ENCODE measurements around the gene BLM. TPM values are rescaled to one million over a fixed set of nuclear protein-coding genes. Genes with fewer than 3 reads are reported as not detected.

The BLM gene
- total and polyA plus RNA-seq, 2 of the 13 experiments (the other 11 are each of a cell fraction or from before 2014, with no cell fraction given): 5.1 to 11.8 TPM

GRCh38 chr15:90716976-90717821, at the start of gene BLM (continued):
- TF ChIP-seq GTF2F1 (IDR thresholded peaks at IDR 0.05; ENCODE audit: low read length) (no peak), ZNF83 (CRISPR knock-in tag; IDR thresholded peaks at IDR 0.05; ENCODE audit: borderline replicate concordance) (no peak), DNMT3B (CRISPR knock-in tag; conservative IDR thresholded peaks at IDR 0.05) (no peak), ZNF138 (CRISPR knock-in tag; IDR thresholded peaks at IDR 0.05; ENCODE audit: low read depth) (no peak), HNRNPK (IDR thresholded peaks at IDR 0.05; ENCODE audit: low read depth, low read length, poor library complexity, severe bottlenecking) (no peak), ATF5 (CRISPR knock-in tag; IDR thresholded peaks at IDR 0.05; ENCODE audit: low read depth) (no peak), EZH2 (conservative IDR thresholded peaks at IDR 0.05; ENCODE audit: low read depth, low read length) (no peak), ZFP37 (CRISPR knock-in tag; IDR thresholded peaks at IDR 0.05; ENCODE audit: borderline replicate concordance) (0 out of 2 replicates have a peak, but pooled peaks have one; percentile 17), SNAPC4 (CRISPR knock-in tag; IDR thresholded peaks at IDR 0.05) (no peak), NKX3-1 (CRISPR knock-in tag; IDR thresholded peaks at IDR 0.05) (no peak), HNF4A (CRISPR knock-in tag; IDR thresholded peaks at IDR 0.05) (peak; percentile 8; the same call in 1 of the 2 replicates), ZNF263 (CRISPR knock-in tag; IDR thresholded peaks at IDR 0.05) (no peak; the same call in 1 of the 2 replicates), ZNF816 (CRISPR knock-in tag; IDR thresholded peaks at IDR 0.05; ENCODE audit: borderline replicate concordance) (peak; percentile 97; the same call in 1 of the 2 replicates), KDM5B (CRISPR knock-in tag; IDR thresholded peaks at IDR 0.05; ENCODE audit: borderline replicate concordance) (no peak; the same call in 1 of the 2 replicates)
- TF ChIP-seq, protein P1, sequence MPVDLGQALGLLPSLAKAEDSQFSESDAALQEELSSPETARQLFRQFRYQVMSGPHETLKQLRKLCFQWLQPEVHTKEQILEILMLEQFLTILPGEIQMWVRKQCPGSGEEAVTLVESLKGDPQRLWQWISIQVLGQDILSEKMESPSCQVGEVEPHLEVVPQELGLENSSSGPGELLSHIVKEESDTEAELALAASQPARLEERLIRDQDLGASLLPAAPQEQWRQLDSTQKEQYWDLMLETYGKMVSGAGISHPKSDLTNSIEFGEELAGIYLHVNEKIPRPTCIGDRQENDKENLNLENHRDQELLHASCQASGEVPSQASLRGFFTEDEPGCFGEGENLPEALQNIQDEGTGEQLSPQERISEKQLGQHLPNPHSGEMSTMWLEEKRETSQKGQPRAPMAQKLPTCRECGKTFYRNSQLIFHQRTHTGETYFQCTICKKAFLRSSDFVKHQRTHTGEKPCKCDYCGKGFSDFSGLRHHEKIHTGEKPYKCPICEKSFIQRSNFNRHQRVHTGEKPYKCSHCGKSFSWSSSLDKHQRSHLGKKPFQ (CRISPR knock-in tag; IDR thresholded peaks at IDR 0.05; ENCODE audit: insufficient replicate concordance): peak; percentile 80
- TF ChIP-seq, protein P2, sequence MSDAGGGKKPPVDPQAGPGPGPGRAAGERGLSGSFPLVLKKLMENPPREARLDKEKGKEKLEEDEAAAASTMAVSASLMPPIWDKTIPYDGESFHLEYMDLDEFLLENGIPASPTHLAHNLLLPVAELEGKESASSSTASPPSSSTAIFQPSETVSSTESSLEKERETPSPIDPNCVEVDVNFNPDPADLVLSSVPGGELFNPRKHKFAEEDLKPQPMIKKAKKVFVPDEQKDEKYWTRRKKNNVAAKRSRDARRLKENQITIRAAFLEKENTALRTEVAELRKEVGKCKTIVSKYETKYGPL (CRISPR knock-in tag; IDR thresholded peaks at IDR 0.05): no peak
- TF ChIP-seq, protein P3, sequence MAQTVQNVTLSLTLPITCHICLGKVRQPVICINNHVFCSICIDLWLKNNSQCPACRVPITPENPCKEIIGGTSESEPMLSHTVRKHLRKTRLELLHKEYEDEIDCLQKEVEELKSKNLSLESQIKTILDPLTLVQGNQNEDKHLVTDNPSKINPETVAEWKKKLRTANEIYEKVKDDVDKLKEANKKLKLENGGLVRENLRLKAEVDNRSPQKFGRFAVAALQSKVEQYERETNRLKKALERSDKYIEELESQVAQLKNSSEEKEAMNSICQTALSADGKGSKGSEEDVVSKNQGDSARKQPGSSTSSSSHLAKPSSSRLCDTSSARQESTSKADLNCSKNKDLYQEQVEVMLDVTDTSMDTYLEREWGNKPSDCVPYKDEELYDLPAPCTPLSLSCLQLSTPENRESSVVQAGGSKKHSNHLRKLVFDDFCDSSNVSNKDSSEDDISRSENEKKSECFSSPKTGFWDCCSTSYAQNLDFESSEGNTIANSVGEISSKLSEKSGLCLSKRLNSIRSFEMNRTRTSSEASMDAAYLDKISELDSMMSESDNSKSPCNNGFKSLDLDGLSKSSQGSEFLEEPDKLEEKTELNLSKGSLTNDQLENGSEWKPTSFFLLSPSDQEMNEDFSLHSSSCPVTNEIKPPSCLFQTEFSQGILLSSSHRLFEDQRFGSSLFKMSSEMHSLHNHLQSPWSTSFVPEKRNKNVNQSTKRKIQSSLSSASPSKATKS (CRISPR knock-in tag; IDR thresholded peaks at IDR 0.05): no peak

Measured in HepG2 (cell line).